ENCODE results near the gene REXO5. TPM values are rescaled to one million over a fixed set of nuclear protein-coding genes. Genes with fewer than 3 reads are reported as not detected.

REXO5 gene
- total RNA-seq, 1 donor from 2014 or later = 5.4 TPM

DNA sequence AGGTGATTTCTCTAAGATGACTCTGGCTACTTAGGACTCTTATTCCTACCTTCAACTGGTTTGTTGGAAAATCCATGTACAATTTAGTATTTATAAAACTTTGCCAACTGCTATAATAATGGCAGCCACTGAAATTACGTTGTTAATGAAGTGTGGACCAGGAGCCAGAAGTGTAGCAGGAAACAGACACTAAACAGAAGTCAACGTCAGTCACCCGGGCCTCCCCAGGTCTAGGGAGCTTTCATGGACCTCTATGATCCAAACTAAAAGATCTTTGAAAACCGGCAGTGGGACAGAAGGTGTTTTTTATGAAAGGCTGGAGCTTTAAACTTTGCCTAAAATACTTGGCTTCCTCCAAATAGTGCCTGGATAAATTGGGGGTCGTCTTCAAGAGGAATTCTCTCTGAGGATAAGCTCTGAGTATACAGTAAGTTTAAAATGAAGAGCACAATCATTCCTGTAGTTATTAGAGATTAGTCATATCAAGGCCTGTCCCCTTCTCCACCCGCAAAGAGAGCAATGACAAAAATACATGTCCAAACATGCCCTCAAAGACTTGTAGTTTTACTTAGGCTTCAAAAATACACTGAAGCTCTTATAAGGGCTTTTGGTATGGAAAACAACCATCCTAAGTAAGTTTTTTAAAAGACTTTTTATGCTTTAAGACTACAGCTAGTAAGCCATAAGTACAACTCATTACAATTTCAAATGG, 59.2 kb downstream of the REXO5 start:
- intact Hi-C loops (cut with micrococcal nuclease) = no loop called here
- no peak for DNase-seq
- ATAC-seq = no peak

GRCh38 chr16:20866145-20866772, 59.9 kb downstream of the REXO5 start:
- peak; percentile 42 for DNase-seq
- peak; percentile 24 for ATAC-seq
- intact Hi-C loops (cut with micrococcal nuclease) = no loop called here

GRCh38 chr16:20866801-20867200, 60.5 kb downstream of the REXO5 start:
- intact Hi-C loops (cut with micrococcal nuclease) = no loop called here
- peak; percentile 62 for ATAC-seq
- DNase-seq = peak; percentile 49

DNA sequence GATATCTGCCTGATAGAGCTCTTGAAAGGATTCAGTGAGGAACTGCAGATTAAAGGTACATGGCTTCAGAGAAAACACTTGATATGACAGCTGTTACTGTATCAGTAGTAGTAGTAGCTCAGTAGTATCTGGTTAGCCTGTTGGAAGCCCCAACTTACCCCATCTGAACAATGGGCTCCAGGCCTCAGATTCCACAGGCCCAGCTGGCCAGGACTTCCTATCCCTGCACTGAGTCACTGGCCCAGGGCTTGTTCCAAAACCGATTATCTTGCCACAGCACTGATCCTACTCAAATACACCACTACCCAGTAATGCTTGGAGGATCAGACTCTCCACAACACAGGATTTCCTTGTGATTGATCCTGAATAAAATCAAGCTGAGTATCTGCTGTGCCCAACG, 61.3 kb downstream of the REXO5 start:
- ATAC-seq = peak; percentile 6
- no peak for DNase-seq
- intact Hi-C loops (cut with micrococcal nuclease) = no loop called here

- ATAC-seq = peak; percentile 94
- intact Hi-C loops (cut with micrococcal nuclease) = no loop called here
- DNase-seq = peak; percentile 95
These were observed 62.6 kb downstream of the REXO5 start for GRCh38 chr16:20868890-20869289.

DNA sequence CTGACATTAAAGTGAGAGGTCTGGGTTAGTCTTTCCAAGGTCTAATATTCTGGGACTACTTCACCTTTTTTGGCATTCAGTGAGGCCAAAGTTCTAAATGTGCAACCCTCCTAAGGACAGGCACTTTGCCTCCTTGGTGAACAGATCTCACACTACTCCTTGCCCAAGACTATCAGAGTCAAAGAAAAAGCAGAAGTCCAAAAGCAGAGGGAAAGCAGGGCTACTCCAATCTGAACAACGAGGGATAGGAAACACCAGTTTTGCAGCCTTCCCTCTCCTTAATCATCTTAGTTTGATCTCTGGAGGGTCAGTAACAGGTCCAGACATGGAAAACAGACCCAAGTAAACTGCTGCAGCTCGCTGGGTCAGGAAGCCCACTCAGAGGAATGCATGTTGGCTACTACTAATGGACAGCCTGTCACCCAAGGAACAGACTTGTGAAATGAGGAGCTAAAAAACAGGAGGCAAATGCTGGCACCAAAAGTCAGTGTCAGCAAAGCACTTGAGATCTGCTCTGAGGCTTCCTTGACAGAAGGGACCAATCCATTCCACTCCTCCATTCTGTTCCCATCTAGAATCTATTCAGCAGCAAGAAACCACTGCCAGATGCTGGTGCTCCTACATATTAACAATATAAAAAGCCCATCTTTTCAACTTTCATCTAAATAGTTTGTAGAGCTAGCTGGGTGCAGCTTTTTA, 63.9 kb downstream of the REXO5 start:
- intact Hi-C loops (cut with micrococcal nuclease) = no loop called here

DNA sequence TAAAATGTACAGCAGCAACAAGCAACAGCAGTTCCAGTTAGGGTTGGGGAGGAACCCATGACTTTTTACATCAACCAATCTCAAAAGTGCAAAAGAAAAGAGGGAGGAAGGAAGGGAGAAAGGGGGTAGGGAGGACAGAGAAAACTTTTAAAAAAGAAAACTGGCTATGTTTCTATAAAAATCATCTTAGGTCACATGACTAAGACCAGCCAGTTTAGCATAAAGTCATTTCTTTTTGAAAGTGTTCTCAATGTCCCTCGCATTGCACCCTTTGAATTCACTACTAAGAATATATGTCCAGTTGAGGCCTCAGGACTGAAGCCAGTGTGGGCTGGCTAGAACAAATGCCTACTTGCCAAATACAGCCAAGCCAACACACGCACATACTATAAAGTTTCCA, 64.9 kb downstream of the REXO5 start:
- intact Hi-C loops (cut with micrococcal nuclease) = no loop called here
- ATAC-seq = no peak
- no peak for DNase-seq

More for the DNA sequence above, 63.9 kb downstream of the REXO5 start:
- no peak for DNase-seq
- no peak for ATAC-seq

DNA sequence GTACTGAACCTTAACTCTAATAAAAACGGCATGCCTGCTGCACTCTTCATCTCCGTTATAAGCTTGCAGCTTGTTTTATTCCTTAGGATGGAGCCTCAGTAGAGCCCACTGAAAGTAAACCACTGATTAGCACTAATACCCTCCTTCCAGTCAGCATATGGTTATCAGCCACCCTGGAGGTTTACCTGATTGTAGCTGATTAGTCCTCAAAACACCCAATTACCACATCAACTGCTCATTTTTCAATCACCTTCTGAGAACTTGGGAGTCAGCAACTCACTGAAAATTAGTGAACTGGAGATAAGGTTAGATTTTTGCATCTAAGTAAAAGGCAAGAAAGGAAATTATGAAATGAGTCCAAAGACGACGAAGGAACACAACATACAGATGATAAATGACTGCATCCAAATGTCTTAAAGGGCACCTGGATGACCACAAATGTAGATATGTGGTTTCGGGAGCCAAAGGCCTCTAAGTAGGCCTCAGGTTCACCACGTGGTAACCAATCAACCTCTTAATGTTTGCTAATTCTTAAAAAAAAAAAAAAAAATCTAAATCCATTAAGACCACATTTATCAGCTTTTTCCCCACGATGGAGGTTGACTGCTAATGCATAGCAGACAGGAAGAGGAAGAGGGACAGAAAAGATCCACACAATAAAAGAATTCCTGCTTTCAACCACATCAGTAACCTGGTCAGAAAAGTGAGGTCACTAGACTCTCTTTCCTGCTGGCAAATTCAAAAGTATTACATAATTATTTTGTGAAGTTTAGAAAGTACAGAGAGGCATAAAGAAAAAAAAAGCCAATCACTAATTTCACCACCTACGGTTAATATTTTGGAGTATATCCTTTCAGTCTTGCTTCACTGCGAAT, 65.9 kb downstream of the REXO5 start:
- intact Hi-C loops (cut with micrococcal nuclease) = no loop called here
- ATAC-seq (no peak), DNase-seq (no peak)

DNA sequence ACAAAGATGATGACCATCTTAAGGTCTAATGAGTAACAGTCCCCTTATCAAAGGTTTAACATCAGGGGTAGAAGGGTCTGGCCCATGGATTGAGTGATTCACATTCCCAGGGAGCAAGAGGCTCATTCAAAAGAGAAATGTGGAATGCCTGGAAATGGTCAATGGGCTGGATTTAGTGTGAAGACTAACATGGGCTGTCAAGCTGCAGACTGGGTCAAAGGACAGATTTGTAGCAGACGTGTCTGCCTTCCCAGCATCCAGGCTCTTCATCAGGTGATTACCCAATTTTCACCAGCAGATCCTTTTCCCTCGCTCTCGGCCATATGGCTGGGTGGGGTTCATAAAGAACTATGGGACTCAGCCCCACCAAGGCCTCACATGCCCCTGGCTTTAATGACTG, 67.0 kb downstream of the REXO5 start:
- no peak for DNase-seq
- intact Hi-C loops (cut with micrococcal nuclease) = no loop called here
- ATAC-seq = no peak

- no peak for DNase-seq
- intact Hi-C loops (cut with micrococcal nuclease) = no loop called here
- no peak for ATAC-seq
These were observed 67.8 kb downstream of the REXO5 start for GRCh38 chr16:20874088-20874581.

GRCh38 chr16:20875355-20875650, 69.0 kb downstream of the REXO5 start:
- ATAC-seq (no peak), DNase-seq (no peak)
- intact Hi-C loops (cut with micrococcal nuclease) = no loop called here

GRCh38 chr16:20878682-20879147, 72.4 kb downstream of the REXO5 start:
- DNase-seq (peak; percentile 58), ATAC-seq (peak; percentile 92)
- intact Hi-C loops (cut with micrococcal nuclease) = no loop called here

GRCh38 chr16:20879175-20880040, 73.1 kb downstream of the REXO5 start:
- intact Hi-C loops (cut with micrococcal nuclease) = no loop called here
- no peak for DNase-seq
- peak; percentile 18 for ATAC-seq

GRCh38 chr16:20880867-20881502, 74.7 kb downstream of the REXO5 start:
- intact Hi-C loops (cut with micrococcal nuclease) = no loop called here
- ATAC-seq (no peak), DNase-seq (no peak)

DNA sequence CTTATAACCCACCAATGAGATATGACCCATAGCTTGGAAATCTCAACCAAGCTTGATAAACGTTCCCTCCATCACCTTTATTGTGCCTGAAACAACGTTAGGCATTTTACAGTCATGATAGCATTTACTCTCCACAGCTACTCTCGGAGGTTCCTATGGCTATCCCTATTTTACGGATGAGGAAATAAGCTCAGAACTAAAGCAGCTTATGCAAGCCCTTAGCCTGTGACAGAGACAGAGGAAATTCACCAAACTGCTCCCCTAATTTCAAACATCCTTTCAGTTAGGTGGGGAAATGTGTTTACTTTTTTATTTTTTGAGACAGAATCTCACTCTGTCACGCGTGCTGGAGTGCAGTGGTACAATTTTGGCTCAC, 75.2 kb downstream of the REXO5 start:
- ATAC-seq (no peak), DNase-seq (no peak)
- intact Hi-C loops (cut with micrococcal nuclease) = no loop called here

DNA sequence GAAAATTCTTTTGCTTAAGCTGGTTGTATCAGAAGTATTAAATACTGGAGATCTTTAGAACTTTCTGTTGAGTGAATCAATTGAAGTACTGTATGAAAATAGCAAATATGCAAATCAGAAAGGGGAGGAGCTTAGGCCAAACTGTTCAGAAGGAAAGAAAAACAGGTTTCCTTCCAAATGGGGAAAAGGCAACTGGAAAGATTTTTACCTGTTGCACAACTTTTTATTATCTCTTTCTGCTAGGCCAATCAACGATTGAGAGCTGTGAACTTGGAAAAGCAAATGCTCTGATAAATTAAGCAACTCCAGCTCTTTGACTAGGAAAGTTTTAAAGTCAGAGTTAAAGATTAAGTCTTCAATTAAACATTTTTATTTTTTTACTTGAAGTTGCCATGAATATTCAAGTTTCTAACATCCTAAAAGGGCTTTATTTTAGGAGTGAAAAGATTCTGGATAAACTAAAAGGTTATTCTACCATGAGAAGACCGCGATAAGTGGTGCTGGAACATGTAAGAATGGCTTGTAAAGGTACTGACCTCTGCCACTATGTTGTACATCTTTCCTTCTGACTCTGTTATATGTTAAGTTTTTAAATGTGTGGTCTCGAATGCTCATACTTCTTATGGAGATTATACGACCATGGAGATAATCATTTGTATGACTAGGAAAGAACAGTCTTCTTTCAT, 77.4 kb downstream of the REXO5 start:
- ATAC-seq = peak; percentile 37
- no peak for DNase-seq

DNA sequence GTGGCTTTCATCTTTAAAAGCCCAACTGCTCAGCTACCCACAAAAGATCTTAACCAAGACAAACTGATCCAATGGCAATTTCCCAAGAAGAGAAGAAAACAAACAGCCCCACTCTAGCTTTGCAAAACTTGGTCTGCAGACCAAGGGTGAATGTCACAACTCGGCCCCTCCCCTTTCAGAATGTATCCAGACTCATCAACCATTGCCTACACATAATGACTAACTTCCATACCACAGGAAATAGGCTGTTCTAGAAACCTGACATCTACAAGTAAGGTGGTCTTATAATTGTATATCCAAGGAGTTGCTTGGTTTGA, 77.9 kb downstream of the REXO5 start:
- intact Hi-C loops (cut with micrococcal nuclease) = no loop called here
- ATAC-seq (peak; percentile 12), DNase-seq (no peak)

More for the DNA sequence above, 77.4 kb downstream of the REXO5 start:
- intact Hi-C loops (cut with micrococcal nuclease) = no loop called here

GRCh38 chr16:20886320-20886719, 80.0 kb downstream of the REXO5 start:
- ATAC-seq = no peak
- intact Hi-C loops (cut with micrococcal nuclease) = no loop called here
- DNase-seq = no peak
